GM19025 (cell line): ENCODE results near the gene NME7.
"Not testable (repeated sequence)": the region's sequence is repeated elsewhere in the genome, so short reads cannot be mapped to it uniquely, and the experiment has no call there.

Experiments used
- ATAC-seq: cut with Tn5 transposase; IDR thresholded peaks from one replicate; pipeline ENCODE4 v1.9.1; 2021; ENCODE audit warnings: mild to moderate bottlenecking, low read depth, moderate library complexity; ENCODE audit not compliant: unreplicated experiment

The NME7 gene

GRCh38 chr1:169240449-169241232 lies 127.0 kb downstream of the NME7 start:
- ATAC-seq: no peak

- no peak for ATAC-seq
Measured at GRCh38 chr1:169236880-169237279, 130.7 kb downstream of the NME7 start.

- no peak for ATAC-seq
Measured at GRCh38 chr1:169236143-169236542, 131.5 kb downstream of the NME7 start.

GRCh38 chr1:169235568-169235967 lies 132.0 kb downstream of the NME7 start:
- ATAC-seq: no peak

GRCh38 chr1:169234780-169235179 lies 132.8 kb downstream of the NME7 start:
- ATAC-seq: no peak

- no peak for ATAC-seq
Measured at GRCh38 chr1:169217636-169218035, 150.0 kb downstream of the NME7 start.

GRCh38 chr1:169214598-169214997 lies 153.0 kb downstream of the NME7 start:
- ATAC-seq: no peak

GRCh38 chr1:169212088-169212487 lies 155.5 kb downstream of the NME7 start:
- ATAC-seq: no peak

GRCh38 chr1:169207797-169208520 lies 159.6 kb downstream of the NME7 start:
- no peak for ATAC-seq

GRCh38 chr1:169204157-169204556 lies 163.4 kb downstream of the NME7 start:
- no peak for ATAC-seq

GRCh38 chr1:169202791-169203665 lies 164.6 kb downstream of the NME7 start:
- no peak for ATAC-seq

- ATAC-seq: no peak
Measured at GRCh38 chr1:169201084-169201619, 166.4 kb downstream of the NME7 start.

GRCh38 chr1:169200319-169200718 lies 167.3 kb downstream of the NME7 start:
- ATAC-seq: no peak

- ATAC-seq: no peak
Measured at GRCh38 chr1:169196581-169196980, 171.0 kb downstream of the NME7 start.

GRCh38 chr1:169196161-169196560 lies 171.4 kb downstream of the NME7 start:
- ATAC-seq: no peak

GRCh38 chr1:169193191-169193850 lies 174.3 kb downstream of the NME7 start:
- ATAC-seq: no peak

GRCh38 chr1:169186106-169186505 lies 181.5 kb downstream of the NME7 start:
- no peak for ATAC-seq

- no peak for ATAC-seq
Measured at GRCh38 chr1:169184812-169185211, 182.8 kb downstream of the NME7 start.

- ATAC-seq: no peak
Measured at GRCh38 chr1:169180174-169180573, 187.4 kb downstream of the NME7 start.

GRCh38 chr1:169179431-169179830 lies 188.2 kb downstream of the NME7 start:
- ATAC-seq: not testable (repeated sequence)
